HepG2 (cell line): ENCODE data around the gene LRRC74B. TPM values are rescaled to one million over a fixed set of nuclear protein-coding genes. Genes with fewer than 3 reads are reported as not detected.

Source experiments
- DNMT3B ChIP-seq: conservative IDR thresholded peaks from 2 replicates; pipeline ENCODE4 v1.6.1; 2016; ENCODE audit warnings: missing biosample characterization, control low read depth
- ELF4 ChIP-seq: sonication (generic); formaldehyde crosslinking; IDR thresholded peaks from 2 replicates; pipeline ENCODE4 v1.5.0; 2020; ENCODE audit warnings: missing genetic modification reagents, mild to moderate bottlenecking, moderate library complexity, borderline replicate concordance
- MAZ ChIP-seq, 2 experiments: sonication (generic) in 1 of 2; formaldehyde crosslinking in 1 of 2; IDR thresholded peaks; 2 replicates each; pipeline versions ENCODE4 v1.5.0 to v1.6.1; 2012 to 2020; ENCODE audit warnings: low read depth in 2 of 2, mild to moderate bottlenecking in 2 of 2, borderline replicate concordance in 1 of 2, improper control_type of control experiment in 1 of 2, low read length in 1 of 2, missing genetic modification reagents in 1 of 2, moderate library complexity in 1 of 2
- SIN3B ChIP-seq: fragments of 150-350 bp; IDR thresholded peaks from 2 replicates; pipeline ENCODE4 v1.6.1; 2014; ENCODE audit warnings: low read length
- ZC3H13 ChIP-seq: sonication (generic); formaldehyde crosslinking; IDR thresholded peaks from 2 replicates; pipeline ENCODE4 v1.8.1; 2023; ENCODE audit warnings: mild to moderate bottlenecking, missing genetic modification reagents, moderate library complexity
- ZNF34 ChIP-seq: sonication (generic); formaldehyde crosslinking; IDR thresholded peaks from 2 replicates; pipeline ENCODE4 v1.4.0; 2020; ENCODE audit warnings: mild to moderate bottlenecking, missing genetic modification reagents, borderline replicate concordance
- ZNF513 ChIP-seq: sonication (generic); formaldehyde crosslinking; conservative IDR thresholded peaks from 2 replicates; pipeline ENCODE4 v1.5.0; 2020; ENCODE audit warnings: missing genetic modification reagents
- ZNF652 ChIP-seq: IDR thresholded peaks from 2 replicates; pipeline ENCODE4 v1.6.1; 2016; ENCODE audit warnings: low read depth, borderline replicate concordance
- polyA plus RNA-seq, 8 experiments: library from polyadenylated mRNA; depleted of rRNA in 3 of 8; stranded (reverse) in 7 of 8; unstranded in 1 of 8; fragments of >200 nt; fragmentation: Illumina TruSeq in 4 of 8; extraction: Trizol in 4 of 8; gene quantifications; 2 replicates each; pipeline versions ENCODE4 v1.2.1 to v1.2.3, GENCODE V29; 2011 to 2016; ENCODE audit warnings: low read depth in 4 of 8, missing spikeins in 1 of 8, mixed read lengths in 1 of 8; ENCODE audit not compliant: insufficient read depth in 1 of 8
- total RNA-seq, 5 experiments: library from RNA; depleted of rRNA; stranded (reverse); fragments of >200 nt; fragmentation: Illumina TruSeq; extraction: Trizol; gene quantifications; 2 replicates each; pipeline ENCODE4 v1.2.3, GENCODE V29; 2016; ENCODE audit warnings: low read depth in 1 of 5
- TF ChIP-seq, protein P1 (sequence below): sonication (generic); formaldehyde crosslinking; IDR thresholded peaks from 2 replicates; pipeline ENCODE4 v1.5.0; 2020; ENCODE audit warnings: mild to moderate bottlenecking, missing genetic modification reagents, borderline replicate concordance
- TF ChIP-seq, protein P2 (sequence below): sonication (generic); formaldehyde crosslinking; IDR thresholded peaks from 2 replicates; pipeline ENCODE4 v1.5.0; 2020; ENCODE audit warnings: missing genetic modification reagents
- TF ChIP-seq, protein P3 (sequence below): sonication (generic); formaldehyde crosslinking; IDR thresholded peaks from 2 replicates; pipeline ENCODE4 v1.4.0; 2020; ENCODE audit warnings: missing genetic modification reagents, borderline replicate concordance
- TF ChIP-seq, protein P4 (sequence below): sonication (generic); formaldehyde crosslinking; conservative IDR thresholded peaks from 2 replicates; pipeline ENCODE4 v1.4.0; 2020; ENCODE audit warnings: missing genetic modification reagents

LRRC74B gene
- total and polyA plus RNA-seq, 2 of the 13 experiments (the other 11 are each of a cell fraction or from before 2014, with no cell fraction given): not detected

DNA sequence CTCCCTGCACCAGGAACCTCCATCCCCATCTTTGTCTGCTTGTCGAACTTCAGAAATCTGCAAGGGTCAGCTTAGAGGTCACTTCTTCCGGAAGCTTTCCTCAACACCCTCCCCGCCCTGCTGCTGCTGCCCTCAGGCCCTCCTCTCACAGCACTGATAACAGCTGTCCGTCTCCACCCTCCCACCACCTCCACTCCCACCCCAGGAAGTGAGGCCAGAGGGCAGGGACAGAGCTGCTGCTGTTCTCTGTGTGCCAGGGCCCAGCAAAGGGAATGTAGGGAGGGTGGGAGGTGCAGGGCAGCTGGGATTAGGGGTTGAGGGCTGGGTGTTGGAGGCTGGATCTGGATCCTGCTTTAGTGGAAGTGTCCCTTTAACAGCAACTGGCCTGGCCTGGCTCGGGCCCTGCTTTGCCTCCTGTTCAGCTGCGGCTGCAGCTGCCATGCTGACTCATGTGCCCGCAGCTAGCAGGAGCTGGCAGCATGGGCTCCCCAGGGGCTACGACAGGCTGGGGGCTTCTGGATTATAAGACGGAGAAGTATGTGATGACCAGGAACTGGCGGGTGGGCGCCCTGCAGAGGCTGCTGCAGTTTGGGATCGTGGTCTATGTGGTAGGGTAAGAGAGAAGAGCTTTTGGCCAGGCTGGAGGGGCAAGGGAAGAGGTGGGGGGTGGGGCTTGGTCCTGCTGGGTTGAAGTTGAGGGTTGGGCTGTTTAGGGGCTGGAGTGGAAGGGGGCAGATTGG lies 30.9 kb upstream of the LRRC74B start, which contains the start of gene P2RX6 (continued):
- TF ChIP-seq, protein P1, sequence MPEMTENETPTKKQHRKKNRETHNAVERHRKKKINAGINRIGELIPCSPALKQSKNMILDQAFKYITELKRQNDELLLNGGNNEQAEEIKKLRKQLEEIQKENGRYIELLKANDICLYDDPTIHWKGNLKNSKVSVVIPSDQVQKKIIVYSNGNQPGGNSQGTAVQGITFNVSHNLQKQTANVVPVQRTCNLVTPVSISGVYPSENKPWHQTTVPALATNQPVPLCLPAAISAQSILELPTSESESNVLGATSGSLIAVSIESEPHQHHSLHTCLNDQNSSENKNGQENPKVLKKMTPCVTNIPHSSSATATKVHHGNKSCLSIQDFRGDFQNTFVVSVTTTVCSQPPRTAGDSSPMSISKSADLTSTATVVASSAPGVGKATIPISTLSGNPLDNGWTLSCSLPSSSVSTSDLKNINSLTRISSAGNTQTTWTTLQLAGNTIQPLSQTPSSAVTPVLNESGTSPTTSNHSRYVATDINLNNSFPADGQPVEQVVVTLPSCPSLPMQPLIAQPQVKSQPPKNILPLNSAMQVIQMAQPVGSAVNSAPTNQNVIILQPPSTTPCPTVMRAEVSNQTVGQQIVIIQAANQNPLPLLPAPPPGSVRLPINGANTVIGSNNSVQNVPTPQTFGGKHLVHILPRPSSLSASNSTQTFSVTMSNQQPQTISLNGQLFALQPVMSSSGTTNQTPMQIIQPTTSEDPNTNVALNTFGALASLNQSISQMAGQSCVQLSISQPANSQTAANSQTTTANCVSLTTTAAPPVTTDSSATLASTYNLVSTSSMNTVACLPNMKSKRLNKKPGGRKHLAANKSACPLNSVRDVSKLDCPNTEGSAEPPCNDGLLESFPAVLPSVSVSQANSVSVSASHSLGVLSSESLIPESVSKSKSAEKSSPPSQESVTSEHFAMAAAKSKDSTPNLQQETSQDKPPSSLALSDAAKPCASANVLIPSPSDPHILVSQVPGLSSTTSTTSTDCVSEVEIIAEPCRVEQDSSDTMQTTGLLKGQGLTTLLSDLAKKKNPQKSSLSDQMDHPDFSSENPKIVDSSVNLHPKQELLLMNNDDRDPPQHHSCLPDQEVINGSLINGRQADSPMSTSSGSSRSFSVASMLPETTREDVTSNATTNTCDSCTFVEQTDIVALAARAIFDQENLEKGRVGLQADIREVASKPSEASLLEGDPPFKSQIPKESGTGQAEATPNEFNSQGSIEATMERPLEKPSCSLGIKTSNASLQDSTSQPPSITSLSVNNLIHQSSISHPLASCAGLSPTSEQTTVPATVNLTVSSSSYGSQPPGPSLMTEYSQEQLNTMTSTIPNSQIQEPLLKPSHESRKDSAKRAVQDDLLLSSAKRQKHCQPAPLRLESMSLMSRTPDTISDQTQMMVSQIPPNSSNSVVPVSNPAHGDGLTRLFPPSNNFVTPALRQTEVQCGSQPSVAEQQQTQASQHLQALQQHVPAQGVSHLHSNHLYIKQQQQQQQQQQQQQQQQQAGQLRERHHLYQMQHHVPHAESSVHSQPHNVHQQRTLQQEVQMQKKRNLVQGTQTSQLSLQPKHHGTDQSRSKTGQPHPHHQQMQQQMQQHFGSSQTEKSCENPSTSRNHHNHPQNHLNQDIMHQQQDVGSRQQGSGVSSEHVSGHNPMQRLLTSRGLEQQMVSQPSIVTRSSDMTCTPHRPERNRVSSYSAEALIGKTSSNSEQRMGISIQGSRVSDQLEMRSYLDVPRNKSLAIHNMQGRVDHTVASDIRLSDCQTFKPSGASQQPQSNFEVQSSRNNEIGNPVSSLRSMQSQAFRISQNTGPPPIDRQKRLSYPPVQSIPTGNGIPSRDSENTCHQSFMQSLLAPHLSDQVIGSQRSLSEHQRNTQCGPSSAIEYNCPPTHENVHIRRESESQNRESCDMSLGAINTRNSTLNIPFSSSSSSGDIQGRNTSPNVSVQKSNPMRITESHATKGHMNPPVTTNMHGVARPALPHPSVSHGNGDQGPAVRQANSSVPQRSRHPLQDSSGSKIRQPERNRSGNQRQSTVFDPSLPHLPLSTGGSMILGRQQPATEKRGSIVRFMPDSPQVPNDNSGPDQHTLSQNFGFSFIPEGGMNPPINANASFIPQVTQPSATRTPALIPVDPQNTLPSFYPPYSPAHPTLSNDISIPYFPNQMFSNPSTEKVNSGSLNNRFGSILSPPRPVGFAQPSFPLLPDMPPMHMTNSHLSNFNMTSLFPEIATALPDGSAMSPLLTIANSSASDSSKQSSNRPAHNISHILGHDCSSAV (CRISPR knock-in tag): no peak
- TF ChIP-seq ELF4 (CRISPR knock-in tag): no peak
- no peak for TF ChIP-seq MAZ (IDR thresholded peaks at IDR 0.05; ENCODE audit: borderline replicate concordance, low read depth, low read length)
- TF ChIP-seq MAZ (CRISPR knock-in tag; IDR thresholded peaks at IDR 0.05; ENCODE audit: low read depth): no peak
- no peak for TF ChIP-seq ZNF652 (CRISPR knock-in tag)
- TF ChIP-seq ZNF34 (CRISPR knock-in tag): no peak
- no peak for TF ChIP-seq ZNF513 (CRISPR knock-in tag)
- no peak for TF ChIP-seq SIN3B
- TF ChIP-seq ZC3H13 (CRISPR knock-in tag): no peak
- no peak for TF ChIP-seq DNMT3B (CRISPR knock-in tag)
- TF ChIP-seq, protein P2, sequence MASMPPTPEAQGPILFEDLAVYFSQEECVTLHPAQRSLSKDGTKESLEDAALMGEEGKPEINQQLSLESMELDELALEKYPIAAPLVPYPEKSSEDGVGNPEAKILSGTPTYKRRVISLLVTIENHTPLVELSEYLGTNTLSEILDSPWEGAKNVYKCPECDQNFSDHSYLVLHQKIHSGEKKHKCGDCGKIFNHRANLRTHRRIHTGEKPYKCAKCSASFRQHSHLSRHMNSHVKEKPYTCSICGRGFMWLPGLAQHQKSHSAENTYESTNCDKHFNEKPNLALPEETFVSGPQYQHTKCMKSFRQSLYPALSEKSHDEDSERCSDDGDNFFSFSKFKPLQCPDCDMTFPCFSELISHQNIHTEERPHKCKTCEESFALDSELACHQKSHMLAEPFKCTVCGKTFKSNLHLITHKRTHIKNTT (CRISPR knock-in tag): no peak
- TF ChIP-seq, protein P3, sequence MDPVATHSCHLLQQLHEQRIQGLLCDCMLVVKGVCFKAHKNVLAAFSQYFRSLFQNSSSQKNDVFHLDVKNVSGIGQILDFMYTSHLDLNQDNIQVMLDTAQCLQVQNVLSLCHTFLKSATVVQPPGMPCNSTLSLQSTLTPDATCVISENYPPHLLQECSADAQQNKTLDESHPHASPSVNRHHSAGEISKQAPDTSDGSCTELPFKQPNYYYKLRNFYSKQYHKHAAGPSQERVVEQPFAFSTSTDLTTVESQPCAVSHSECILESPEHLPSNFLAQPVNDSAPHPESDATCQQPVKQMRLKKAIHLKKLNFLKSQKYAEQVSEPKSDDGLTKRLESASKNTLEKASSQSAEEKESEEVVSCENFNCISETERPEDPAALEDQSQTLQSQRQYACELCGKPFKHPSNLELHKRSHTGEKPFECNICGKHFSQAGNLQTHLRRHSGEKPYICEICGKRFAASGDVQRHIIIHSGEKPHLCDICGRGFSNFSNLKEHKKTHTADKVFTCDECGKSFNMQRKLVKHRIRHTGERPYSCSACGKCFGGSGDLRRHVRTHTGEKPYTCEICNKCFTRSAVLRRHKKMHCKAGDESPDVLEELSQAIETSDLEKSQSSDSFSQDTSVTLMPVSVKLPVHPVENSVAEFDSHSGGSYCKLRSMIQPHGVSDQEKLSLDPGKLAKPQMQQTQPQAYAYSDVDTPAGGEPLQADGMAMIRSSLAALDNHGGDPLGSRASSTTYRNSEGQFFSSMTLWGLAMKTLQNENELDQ: no peak
- TF ChIP-seq, protein P4, sequence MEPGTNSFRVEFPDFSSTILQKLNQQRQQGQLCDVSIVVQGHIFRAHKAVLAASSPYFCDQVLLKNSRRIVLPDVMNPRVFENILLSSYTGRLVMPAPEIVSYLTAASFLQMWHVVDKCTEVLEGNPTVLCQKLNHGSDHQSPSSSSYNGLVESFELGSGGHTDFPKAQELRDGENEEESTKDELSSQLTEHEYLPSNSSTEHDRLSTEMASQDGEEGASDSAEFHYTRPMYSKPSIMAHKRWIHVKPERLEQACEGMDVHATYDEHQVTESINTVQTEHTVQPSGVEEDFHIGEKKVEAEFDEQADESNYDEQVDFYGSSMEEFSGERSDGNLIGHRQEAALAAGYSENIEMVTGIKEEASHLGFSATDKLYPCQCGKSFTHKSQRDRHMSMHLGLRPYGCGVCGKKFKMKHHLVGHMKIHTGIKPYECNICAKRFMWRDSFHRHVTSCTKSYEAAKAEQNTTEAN (CRISPR knock-in tag): no peak
